GM19438 (cell line): ENCODE results near the gene OPN1MW2.
"Not testable (repeated sequence)": the region's sequence is repeated elsewhere in the genome, so short reads cannot be mapped to it uniquely, and the experiment has no call there.

Source experiments
- ATAC-seq: cut with Tn5 transposase; IDR thresholded peaks from one replicate; pipeline ENCODE4 v1.9.1; 2021; ENCODE audit warnings: low read depth; ENCODE audit not compliant: unreplicated experiment

OPN1MW2 gene

DNA sequence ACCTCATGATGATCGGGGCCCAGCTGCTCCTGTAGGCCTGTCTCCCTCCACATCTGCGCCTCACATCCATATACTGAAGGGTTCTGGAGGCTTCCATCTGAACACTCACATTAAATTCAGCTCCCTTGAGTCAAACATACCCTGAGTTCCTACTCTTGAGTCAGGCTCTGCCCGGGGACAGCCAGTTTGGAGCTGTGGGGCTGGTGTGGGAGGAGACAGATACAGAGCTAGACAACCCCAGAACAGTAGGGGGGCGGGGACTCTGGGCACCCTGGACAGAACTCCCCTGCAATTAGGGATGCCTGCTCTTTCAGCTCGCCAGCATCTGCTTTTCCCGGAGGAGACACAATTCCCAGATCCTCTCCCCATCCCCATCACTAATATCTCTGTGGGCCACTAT is 43.5 kb downstream of the OPN1MW2 start:
- ATAC-seq = not testable (repeated sequence)

DNA sequence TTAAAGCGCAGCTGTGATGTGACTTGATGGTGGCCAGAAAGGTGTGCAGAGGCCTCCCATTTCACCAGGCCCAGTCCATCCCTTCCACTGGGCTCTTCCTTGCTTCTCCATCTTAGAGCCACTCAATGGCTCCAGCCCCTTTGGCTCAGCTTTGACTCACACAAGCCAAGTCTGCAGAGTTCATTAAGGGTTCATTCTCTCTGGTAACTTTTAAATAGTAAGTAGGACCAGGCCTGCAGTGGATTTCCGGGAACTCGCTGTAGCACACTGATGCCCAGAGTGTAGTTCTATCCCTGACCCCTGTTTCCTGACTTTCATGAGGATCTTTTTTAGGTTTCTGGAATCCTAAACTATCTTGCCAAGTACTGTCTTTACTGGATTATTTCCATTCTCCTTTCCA is 49.7 kb downstream of the OPN1MW2 start:
- ATAC-seq = not testable (repeated sequence)
